HTERT RPE-1 (cell line): Measurements from ENCODE around the gene SPDEF.

Experiments
- in situ Hi-C: fragments of 300-500 bp; cut with MboI; formaldehyde crosslinking; loops from 4 replicates; pipeline ENCODE4 v1.14.3; 2020; ENCODE audit warnings: low sequenced_read_pairs

Gene SPDEF

DNA sequence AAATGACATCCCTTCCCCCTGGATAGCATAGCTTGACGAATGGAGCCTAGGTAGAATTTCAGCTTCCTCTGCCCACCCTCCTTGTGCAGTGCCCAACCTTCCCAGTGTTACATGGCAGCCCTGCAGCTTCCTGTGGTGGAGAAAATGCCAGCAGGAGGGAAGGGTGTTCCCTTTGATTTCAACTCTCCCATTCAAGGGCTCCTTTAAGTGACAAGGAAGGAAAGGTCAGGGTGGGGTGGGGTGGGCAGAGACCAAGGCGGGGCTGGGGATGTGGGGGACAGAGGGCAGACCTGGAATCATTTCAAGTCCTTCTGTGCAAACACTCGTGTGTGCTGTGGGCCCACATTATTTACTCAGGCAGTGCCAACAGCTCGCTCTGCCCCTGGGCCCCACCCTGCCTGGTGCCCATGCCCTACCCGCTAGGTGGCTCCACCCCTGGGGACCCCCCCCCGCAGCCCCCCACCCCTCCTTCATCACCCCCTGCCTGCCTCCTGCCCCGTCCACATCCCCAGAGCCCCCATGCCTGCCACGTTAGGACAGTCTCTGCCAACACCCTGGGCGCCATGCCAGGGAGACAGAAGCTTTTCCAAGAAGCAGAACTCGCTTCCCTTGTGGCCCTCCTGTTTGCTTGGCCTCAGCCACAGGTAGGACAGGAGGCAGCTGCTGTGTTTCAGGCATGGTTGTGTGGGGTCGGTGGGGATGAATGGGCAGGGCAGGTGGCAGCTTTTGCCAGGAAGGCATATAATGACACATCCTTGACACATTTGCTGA is 9.4 kb downstream of the SPDEF start:
- in situ Hi-C loops = no loop called here

DNA sequence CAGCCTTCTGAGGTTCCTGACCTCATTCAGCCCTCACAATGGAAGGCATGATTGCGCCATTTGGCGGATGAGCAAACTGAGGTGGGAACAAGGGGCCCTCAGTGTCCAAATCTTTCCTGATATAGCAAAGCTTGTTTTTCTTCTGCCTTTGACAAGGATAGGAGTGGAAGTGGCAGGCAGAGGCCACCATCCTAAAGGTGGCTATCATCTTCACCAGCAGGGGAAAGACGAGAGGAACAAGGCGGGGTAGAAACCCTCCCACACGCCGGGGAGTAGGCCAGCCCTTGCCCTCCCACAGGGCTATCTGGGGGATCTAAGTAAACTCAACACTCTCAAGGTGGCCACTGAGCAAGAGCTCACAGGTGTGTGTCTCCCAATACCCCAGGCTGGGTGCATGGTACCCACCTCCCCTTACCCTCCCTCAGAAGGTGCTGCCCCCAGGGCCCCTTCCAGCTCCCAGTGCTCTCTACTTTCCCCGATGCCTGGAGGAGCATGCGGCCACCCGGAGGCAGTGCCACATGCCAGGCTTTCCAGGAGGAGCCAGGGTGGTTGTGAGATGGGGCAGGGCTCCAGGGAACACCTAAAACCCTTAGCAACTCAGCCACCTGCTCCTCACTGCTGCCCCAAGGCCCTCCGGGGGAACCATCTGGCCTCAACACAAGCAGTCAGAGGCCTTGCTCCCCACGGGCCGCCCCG is 11.2 kb downstream of the SPDEF start:
- in situ Hi-C loops = no loop called here

DNA sequence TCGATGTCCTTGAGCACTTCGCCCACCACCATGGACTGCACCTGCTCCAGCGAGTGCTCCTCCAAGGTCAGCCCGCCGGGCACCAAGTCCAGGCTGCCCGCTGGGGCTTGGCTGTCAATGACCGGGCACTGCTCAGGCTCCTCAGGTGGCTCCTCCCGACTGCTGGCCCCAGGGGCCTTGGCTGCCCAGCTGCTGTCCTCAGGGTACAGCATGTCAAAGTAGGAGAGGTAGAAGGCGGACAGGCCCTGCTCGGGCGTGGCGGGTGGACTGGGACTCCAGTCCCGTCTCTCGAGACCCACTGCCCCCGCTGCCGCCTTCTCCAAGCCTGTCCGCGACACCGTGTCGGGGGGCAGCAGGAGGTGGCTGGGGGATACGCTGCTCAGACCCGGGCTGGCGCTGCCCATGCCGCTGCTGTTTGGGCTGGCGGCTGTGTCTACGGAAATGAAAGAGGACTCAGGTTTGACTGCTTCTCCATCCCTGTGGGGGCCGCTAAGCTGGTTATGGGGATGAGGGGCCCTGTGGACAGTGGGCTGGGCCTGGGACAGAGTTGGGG is 12.0 kb downstream of the SPDEF start:
- in situ Hi-C loops = no loop called here

DNA sequence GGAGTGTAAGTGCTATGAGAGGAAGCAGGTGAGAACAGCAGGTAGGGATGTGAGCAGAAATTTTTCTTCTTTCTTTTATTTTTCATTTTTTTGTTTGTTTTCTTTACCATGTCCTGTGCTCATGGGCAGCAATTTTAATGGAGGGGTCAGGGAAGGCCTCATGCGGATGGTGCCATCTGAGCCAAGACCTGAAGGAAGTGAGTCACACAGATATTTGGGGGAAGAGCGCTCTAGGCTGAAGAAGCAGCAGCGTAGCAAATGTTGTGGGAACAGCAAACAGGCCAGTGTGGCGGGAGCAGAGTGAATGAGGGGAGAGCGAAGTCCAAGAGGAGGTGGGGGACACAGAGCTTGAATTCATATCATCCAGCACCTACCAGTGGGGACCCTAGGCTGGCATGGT is 12.7 kb downstream of the SPDEF start:
- in situ Hi-C loops = no loop called here

GRCh38 chr6:34540841-34541240 is 15.3 kb downstream of the SPDEF start:
- in situ Hi-C loops = no loop called here

- in situ Hi-C loops = no loop called here
These were observed 15.9 kb downstream of the SPDEF start for GRCh38 chr6:34540222-34540621.

GRCh38 chr6:34539181-34539580 is 16.9 kb downstream of the SPDEF start:
- in situ Hi-C loops = no loop called here

- in situ Hi-C loops = no loop called here
These were observed 17.5 kb downstream of the SPDEF start for GRCh38 chr6:34538581-34538980.

DNA sequence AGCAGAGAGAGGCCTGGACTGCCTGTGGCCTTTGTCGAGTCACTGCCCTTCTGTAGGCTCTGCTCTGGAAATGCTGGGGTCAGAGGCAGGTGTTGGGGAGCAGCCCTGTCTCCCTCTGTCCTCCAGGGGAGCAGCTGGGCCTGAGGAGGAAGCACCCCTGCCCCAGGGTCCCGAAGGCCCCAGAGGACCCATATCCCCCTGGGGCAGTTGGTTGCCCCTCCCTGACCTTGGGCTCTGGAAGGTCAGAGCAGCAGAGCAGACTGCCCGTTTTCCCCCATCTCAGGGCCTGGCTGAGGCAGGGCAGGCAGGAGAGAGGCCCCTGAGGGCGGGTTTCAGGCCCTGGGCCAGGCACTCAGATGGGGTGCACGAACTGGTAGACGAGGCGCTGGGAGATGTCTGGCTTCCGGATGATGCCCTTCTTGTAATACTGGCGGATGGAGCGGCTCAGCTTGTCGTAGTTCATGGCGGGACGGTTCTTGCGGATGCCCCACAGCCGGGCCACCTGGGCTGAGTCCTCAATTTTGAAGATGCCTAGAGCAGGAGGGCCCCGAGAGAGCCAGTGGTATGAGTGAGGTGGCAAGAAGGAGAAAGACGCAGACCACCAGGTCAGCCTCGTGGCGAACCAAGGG is 18.1 kb downstream of the SPDEF start:
- in situ Hi-C loops = no loop called here

- in situ Hi-C loops = no loop called here
These were observed 18.9 kb downstream of the SPDEF start for GRCh38 chr6:34536959-34537848.

- in situ Hi-C loops = no loop called here
These were observed 19.7 kb downstream of the SPDEF start for GRCh38 chr6:34536251-34536958.

DNA sequence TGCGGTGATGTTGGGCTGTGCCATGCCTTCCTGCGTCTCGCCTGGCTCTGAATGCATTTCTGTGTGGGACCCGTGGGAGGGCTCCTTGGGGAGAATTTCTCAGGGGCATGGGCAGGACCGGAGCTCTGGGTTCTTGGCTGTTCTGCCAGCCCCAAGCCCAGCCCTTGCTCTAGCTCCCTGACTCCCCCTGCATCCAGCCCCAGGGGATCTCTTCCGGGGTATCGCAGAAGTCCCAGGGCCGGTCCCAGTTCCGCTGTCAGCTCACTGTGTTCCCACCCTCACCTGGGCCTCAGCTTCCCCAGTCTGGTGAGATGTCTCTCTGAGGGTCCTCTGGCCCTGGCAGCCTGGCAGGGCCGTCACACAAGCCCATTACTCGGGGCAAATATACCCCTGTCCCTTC is 20.5 kb downstream of the SPDEF start:
- in situ Hi-C loops = no loop called here

GRCh38 chr6:34535199-34535598 is 20.9 kb downstream of the SPDEF start:
- in situ Hi-C loops = no loop called here

- in situ Hi-C loops = no loop called here
These were observed 21.5 kb downstream of the SPDEF start for GRCh38 chr6:34534656-34535055.

GRCh38 chr6:34534146-34534545 is 22.0 kb downstream of the SPDEF start:
- in situ Hi-C loops = no loop called here

GRCh38 chr6:34532230-34532629 is 23.9 kb downstream of the SPDEF start:
- in situ Hi-C loops = no loop called here

- in situ Hi-C loops = no loop called here
These were observed 24.4 kb downstream of the SPDEF start for GRCh38 chr6:34531580-34532201.

GRCh38 chr6:34530753-34531365 is 25.3 kb downstream of the SPDEF start:
- in situ Hi-C loops = no loop called here

DNA sequence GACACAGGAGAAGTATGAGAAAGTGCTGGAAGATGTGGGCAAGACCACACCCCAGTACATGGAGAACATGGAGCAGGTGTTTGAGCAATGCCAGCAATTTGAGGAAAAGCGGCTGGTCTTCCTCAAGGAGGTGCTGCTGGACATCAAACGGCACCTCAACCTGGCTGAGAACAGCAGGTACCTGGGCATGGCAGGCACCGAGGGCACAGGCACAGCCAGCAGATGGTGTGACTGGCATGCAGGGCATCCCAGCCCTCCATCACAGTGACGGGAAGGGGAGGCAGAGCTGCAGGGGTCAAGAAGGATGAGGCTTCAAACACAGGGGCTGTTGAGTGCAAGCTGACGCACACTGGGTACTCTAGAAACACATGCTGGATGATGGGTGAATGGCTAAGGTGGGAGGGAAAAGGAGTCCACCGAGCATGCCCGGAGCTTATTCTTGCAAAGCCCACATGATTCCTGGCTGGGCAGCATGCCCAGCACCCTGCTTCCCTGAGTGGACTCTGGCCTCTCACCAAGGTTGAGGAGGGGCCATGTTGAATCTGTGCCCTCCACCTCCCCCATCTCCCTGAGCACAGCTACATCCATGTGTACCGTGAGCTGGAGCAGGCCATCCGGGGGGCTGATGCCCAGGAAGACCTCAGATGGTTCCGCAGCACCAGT is 26.3 kb downstream of the SPDEF start:
- in situ Hi-C loops = no loop called here
